HG03378 (cell line): ENCODE data around the gene ADAMTS17.
"Not testable (repeated sequence)": the region's sequence is repeated elsewhere in the genome, so short reads cannot be mapped to it uniquely, and the experiment has no call there.

Source experiments
- ATAC-seq: cut with Tn5 transposase; IDR thresholded peaks from one replicate; pipeline ENCODE4 v1.9.1; 2021; ENCODE audit warnings: mild to moderate bottlenecking, moderate library complexity; ENCODE audit not compliant: unreplicated experiment

ADAMTS17 gene

DNA sequence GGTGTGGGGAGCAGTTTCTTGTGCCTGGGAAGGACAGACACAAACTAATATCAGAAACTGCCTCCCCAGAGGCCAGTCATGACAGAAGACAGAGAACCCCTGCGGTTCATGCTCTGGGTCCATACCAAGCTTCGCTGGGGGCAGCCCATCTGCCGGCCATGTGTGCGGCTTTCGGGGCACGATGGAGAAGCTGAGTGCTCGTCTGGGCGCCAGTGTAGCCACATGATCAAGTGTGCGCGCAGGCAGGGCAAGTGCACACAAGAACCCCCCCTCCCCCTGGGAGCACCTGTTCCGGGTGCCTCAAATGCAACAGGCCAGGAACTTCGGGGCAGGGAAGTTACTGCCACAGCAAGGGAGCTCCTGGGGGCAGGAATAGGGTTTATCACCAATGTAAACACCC, 1.8 kb downstream of the ADAMTS17 start:
- no peak for ATAC-seq

DNA sequence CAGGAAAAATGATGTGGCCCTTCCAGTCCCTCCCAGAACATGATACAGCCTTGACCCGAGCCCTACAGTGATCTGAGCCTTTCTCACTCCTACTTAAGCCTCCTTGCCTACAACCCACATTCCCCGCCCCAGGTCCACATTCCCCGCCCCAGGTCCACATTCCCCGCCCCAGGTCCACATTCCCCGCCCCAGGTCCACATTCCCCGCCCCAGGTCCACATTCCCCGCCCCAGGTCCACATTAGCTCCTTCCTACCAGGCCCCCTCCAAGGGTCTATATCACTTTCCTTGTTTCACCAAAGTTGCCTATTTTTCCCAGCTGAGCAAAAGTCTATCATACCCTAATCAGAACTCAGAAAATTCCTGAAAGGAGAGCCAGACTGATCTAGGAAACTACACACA, 2.3 kb downstream of the ADAMTS17 start:
- not testable (repeated sequence) for ATAC-seq

DNA sequence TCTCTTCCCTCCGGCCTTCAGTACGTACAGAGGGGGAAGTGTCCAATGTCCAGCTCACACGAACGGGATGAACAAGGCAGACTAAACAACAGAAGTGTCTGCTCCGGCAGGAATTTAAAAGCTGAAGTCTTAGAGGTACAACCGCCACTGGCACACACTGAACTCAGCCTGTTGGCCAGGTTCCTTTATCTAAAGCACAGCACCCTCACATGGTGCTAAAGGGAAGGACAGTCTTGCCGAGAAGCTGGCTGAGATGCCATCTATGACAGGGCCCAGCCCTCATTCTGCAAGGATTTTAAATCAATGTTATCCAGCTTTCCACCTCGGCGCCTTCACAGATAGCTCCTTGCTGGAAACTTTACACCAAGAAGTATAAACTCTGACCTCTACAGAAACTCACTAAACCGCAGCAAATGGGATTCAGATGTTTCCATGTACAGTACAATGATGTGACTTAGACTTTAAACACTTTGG, 2.8 kb downstream of the ADAMTS17 start:
- peak; percentile 45 for ATAC-seq

DNA sequence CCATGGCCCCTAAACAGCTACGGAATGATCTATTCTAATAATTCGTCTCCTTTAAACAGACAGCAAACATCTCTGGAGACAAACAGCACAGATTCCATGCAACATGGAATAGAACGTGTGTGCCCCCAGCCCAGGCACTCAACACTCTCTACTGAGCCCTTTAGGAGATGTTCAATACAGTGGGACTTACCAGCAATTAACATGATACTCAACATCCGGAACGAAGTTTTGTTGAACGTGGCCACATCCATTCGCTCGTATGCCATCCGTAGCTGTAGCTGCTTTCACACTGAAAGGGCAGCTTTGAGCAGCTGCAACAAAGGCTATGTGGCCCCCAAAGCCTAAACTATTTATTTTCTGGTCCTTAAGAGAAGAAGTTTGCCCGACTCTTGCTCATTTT, 3.5 kb downstream of the ADAMTS17 start:
- ATAC-seq: no peak

DNA sequence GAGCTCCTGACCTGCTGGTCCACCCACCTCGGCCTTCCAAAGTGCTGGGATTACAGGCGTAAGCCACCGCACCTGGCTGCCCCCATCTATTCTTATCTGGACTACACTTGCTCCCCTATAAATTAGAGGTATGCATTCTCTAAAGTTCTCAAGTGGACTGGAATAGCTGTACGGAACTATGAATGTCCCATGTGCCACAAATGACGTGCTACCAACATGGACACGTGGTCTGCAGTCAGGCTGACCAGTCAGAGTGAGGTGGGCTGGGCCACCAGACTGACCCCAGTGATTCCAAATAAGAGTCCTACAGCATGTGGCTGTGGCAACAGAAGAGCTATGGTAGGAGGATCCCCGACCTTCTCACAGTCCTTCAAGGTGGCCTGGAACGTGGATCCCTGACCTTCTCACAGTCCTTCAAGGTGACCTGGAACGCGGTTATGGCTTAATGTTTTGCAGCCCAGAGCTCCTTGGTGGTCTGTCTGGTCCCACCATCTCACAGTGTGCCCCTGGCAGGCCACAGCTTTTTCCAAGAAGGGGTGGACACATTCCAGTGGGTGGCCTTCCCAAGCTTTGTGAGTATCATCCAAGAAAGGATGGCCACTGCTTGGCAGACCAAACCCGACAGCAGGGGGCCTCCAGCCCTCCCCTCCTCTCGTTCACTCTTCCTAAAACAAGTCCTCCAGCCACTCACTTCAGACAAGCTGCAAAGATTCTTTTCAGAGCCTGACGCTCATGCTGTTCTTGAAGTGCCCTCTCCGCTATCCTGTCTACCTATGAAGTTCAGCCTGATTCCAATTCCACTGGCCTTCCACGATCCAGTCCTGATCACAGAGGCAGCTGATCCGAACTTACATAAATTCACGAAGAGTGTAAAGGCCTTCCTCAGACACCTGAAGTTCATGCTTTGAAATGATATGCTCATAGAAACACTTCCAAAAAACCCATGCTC, 4.4 kb downstream of the ADAMTS17 start:
- no peak for ATAC-seq

DNA sequence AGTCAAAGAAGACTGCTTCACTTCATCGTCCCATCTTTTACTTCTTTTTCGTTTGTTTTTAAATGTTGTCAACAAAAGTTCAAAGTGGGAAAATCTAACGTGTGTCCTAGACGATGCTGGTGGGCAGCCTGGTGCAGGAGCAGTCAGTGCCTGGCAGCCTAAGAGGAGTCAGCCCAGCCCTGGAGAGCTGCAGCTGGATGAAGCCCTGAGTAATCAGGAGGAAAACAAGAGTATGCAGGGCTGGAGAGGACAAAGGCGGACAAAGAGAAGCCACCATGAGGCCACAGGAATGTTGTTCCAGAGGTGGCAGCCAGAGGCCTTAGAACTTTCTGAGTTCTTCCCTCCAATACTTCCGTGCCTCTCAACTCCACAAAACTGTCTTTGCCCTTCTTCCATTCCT, 5.7 kb downstream of the ADAMTS17 start:
- no peak for ATAC-seq

DNA sequence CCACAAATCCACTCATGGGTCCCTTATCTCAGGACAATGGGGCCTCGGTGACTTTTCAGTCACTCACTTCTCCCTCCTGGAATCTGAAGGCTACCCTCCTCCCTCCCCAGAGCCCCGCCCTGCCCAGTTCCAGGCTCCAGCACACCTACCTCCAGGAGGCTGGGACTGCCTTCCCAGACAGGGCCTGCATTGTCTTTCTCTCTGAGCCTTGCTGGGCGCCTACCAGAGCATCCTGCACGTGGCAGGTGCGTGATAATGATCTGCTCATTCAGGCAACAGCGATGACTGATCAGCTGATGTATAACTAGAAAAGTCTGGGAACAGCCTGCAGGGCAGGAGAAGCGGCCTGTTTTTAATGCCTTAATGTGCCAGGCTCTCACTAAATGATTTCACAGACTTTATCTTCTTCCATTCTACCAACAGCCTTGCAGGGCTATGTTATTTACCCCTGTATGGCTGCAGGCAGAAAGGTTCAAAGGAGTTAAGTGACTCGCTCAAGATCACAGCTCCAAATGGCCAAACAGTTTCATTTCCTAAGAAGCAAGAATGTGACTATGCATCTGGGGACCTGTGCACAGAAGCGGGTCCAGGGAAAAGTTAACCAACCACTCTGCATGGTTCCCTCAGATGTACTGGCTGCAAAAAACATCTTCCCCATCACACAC, 6.3 kb downstream of the ADAMTS17 start:
- no peak for ATAC-seq

DNA sequence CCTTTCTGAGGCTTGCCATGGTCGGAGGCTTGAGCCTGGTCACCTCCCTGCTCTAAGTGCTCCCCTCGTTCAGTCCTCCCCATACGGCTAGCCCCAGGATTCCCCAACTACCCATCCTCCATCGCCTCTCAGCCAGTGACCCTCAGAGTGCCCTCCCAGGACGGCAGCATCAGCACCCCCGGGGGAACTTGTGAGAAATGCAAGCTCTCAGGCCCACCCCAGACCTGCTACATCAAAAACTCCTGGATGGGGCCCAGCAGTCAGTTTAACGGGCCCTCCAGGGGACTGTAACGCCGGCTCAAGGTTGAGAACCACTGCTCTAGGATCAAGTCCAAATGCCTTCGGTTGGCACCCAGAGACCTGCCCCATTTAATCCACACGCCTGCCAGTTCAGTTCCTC, 6.9 kb downstream of the ADAMTS17 start:
- no peak for ATAC-seq

DNA sequence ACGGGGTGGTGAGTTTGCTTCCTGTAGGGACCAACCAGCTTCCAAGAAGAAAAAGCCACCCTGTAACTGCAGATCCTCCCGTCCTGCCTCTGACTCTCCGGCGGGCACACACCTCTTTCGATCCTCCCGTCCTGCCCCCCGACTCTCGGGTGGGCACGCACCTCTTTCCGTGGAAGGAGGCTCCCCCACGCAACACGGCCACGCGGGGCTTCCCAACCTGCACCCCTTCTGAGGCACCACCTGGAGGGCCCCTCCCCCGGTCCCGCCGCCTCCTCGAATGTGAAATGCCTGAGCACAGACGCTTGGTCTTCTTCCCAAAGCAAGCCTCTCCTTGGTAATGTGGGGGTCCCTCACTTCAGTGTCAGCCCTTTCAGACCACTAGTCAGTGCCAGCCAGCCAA, 7.3 kb downstream of the ADAMTS17 start:
- no peak for ATAC-seq

DNA sequence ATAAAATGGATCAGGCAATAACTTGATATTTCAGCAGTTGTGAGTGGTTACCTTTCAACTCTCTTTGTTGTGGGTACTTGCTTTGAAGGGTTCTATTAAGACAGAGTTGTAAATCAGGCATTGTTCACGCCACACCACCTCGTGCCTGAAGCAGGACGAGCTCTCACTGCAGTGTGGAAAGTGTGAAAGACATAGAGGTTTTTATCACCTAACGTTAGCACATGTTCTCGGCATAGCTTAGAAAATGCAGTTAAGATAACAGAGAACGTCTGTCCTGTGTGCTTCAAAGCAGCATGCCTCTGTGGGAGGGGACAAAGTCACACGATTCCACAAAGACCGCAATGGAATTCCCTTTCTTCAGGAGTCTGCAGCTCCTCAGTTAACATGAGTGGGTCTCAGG, 7.8 kb downstream of the ADAMTS17 start:
- ATAC-seq: no peak

DNA sequence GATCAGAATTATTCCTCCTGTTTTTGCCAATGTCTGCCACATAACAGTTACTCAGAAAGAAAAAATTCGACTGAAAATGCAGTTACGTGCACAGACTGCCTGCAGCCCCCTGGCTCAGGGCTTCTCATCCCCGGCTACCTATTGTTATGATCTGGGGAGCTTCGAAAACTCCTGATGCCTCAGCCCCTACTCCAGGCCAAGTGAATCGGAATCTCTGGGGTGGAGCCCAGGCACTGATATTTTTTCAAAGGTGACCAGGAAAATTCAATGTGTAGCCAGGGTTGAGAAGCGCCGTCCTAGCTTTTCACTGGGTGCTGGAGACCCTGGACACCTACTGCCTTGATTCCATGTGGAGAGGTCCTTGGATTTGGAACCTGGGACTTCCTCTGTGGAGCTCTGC, 8.5 kb downstream of the ADAMTS17 start:
- no peak for ATAC-seq

DNA sequence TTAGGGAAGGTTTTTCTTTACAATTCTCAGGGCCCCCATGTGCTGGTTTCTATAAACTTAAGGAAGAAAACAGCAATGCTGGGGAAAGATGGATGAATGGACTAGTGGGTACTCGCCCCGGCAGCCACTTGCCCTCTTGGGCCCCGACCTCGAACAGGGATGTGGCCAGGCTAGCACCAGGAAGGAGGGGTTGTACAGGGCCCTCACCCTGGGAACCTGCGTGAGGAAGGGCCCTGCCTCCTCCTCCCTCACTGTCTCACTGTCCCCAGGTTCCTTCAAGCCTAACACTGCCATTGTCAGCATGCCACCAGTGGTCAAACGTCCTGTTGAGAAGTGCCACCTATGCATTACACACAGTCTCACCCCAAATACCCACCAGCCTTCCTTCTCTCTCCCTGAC, 9.1 kb downstream of the ADAMTS17 start:
- ATAC-seq: no peak

DNA sequence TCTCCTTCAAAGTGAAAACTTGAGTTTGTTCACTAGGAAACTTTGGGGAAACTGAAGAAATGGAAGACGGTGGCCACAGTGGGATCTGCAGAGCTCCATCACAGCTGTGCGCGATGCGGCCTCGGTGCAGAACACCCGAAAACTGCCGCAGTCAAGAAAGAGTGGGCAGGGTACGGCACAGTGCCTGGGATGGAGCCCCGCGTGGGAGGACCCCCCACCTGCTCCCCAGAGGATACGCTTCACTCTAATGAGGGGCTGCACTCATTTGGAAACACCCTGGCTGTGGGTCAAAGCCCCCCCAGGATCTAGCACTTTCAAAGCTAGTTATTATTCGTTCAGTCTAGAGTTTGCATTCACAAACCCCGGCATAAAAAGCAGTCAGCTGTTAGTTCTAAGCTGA, 9.5 kb downstream of the ADAMTS17 start:
- ATAC-seq: no peak

DNA sequence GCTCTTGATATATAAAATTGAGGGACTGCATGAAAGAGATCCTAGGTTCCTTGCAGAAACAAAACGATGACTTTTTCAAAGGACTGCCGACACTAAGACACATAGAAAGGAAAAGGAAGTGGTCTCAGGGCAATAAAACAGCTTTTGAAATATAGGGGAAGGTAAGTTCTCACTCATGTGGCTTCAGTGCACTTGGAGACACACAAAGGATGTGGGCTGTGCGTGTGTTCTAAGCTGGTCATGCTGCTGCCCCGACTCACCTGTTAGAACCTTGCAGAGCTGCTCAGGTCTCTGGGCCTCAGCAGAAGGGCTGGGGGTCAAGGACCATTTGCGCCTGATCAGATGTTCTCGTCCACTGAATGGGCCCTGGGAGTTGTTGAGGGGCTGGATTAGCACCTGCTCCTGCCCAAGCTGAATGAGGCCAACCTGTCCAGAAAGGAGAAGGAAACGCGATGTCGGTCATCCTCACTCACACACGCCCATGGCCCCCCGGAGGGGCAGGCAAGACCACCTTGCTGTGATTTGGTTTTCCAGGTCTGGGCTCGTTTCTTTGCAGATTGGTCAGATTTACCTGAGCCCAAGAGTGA, 11.1 kb downstream of the ADAMTS17 start:
- no peak for ATAC-seq

DNA sequence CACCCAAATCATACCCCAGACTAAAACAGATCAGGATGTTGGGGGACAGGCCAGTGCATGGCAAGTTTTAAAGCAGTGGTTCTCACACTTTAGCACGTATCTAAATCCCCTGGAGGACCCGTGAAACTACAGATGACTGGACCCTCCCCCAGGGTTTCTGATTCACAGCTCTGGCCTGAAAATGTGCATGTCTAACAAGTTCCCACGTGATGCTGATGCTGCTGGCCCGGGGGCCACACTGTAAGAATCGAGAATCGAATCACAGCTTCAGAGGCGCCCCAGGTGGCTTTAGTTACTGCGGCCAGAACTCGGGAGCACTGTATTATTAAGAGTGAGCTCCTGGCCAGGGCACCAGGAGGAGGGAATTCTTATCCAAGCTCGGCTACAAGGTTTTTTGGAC, 11.6 kb downstream of the ADAMTS17 start:
- ATAC-seq: no peak

DNA sequence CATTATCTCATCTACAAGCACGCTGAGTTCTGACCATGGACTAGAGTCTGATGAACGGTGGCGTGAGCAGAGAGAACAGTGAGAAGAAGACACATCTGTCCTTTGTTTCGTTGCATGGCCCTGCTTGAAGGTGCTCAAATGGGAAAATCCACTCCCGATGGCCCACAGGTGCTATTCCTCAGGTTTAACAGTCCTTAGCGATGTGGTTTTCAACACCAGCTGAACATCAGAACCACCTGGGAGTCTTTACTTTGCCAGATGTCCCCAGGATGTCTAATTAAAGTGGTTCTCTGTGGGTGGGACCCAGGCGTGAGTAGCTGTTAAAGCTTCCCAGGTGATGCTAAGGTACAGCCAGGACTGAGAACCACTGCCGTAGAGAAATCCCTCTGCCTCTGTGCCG, 13.0 kb downstream of the ADAMTS17 start:
- ATAC-seq: no peak

DNA sequence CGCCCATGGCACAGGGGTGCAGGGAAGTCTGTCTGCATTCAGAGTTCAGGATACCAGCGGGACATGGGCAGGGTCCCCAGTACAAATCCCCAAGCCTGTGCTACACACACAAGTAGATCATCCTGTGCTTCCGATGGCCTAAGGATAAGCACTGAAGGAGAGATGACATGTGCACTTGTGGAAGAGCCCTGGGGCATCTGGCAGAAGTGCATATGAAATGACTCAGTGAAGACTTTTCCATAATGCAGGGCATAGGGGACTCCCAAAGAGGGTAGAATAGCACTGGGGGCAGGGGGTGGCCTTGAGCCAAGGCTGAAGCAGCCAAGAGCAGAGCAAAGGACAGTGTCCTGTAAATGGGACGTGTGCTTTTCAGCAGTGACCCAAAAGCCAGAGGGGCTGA, 22.9 kb downstream of the ADAMTS17 start:
- no peak for ATAC-seq

DNA sequence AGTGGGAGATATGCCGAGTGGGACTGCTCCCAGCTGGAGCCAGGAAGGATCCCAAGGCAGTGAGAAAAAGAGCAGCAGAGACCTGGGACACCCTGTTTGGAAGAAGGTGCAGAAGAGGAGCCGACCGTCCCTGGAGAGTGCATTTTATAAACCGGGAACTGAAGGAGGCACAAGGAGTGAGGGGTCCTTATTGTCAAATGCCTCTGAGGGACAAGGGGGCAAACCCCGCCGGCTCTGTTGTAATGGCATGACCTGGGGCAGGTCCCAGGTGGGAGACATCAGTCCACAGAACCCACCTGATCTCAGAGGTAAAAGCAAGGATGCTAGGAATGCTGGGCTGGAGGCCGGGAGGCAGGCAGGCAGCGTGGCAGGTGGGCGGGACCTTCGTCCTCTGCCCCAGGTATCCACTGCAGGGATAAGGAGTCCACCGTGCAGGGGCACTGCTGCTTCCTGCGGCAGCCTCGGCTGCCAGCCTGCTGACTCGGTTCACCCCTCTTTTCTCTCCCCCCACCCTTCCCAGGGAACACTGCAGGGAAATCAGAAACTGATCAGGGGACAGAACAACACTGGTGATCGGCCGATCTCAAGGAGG, 26.9 kb downstream of the ADAMTS17 start:
- no peak for ATAC-seq

DNA sequence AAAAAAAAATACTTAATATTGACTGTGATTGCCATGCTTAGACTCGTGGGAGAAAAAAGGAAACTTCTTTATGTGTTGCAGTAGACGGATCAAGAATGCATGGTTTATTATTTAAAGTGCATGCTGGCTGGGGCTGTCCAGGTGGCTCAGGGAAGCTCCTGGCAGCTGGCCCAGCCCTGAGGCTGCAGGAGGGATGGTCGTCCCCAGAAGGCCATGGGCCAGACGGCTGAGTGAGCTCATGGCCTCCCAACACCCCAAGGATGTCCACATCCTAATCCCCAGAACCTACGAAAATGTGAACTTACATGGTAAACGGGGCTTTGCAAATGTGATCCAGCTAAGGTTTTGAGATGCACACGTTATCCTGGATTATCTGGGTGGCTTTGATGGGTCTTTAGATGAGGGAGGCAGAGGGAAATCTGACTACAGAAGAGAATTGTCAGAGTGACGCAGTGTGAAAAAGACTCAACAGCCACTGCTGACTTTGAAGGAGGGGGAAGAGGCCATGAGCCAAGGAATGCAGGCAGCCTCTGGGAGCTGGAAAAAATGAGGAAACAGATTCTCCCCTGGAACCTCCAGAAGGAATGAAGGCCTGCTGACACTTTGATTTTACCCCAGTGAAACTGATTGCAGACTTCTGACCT, 29.8 kb downstream of the ADAMTS17 start:
- no peak for ATAC-seq

DNA sequence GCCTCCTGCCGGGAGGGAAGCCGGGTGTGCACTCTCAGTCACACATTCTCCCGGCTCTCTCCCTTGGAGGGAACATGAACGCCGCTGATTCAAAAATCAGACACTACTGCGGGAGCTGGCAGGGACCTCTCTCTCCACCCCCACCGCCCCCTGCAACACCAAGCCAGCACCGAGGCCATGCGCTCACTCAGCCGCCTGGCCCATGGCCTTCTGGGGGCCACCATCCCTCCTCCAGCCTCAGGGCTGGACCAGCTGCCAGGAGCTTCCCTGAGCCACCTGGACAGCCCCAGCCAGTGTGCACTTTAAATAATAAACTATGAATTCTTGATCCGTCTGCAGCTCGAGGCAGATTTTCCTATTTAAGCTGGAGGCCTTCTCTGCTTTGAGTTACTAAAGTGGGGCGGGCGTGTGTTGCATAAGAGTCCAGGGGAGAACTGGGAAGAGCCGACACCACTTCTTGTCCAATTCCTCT, 30.6 kb downstream of the ADAMTS17 start:
- no peak for ATAC-seq
